Lower leg skin (tissue), 4 donors: ENCODE results near the gene NR5A2. TPM values are rescaled to one million over a fixed set of nuclear protein-coding genes. Genes with fewer than 3 reads are reported as not detected.

Source experiments
- DNase-seq, 2 donors: peaks; one replicate each; pipeline ENCODE4 v3.0.0-alpha.2; 2019; ENCODE audit warnings: low spot score in 2 of 2
- H3K4me3 ChIP-seq: fragments of 200-600 bp; sonication (generic); 2 replicates; pipeline ENCODE4 v1.5.1; 2017; ENCODE audit warnings: mild to moderate bottlenecking, low read depth; ENCODE audit not compliant: poor library complexity, severe bottlenecking
- CTCF ChIP-seq, 3 donors: fragments of 450-650 bp; IDR thresholded peaks; one replicate each; pipeline ENCODE4 v1.5.1; 2016; ENCODE audit warnings: antibody characterized with exemption in 3 of 3, mild to moderate bottlenecking in 3 of 3, moderate library complexity in 2 of 3
- POLR2A ChIP-seq, 2 donors: fragments of 450-650 bp; IDR thresholded peaks; one replicate each; pipeline ENCODE4 v1.6.1; 2016 to 2017; ENCODE audit warnings: antibody characterized with exemption in 2 of 2, mild to moderate bottlenecking in 1 of 2, moderate library complexity in 1 of 2
- WGBS, 2 donors: methylation state at CpG; one replicate each; pipeline ENCODE4 v1.1.5; 2018; 5-methylcytosine and 5-hydroxymethylcytosine counted together
- intact Hi-C: fragments of 100-400 bp; cut with DNase I; formaldehyde crosslinking; loops from one replicate; pipeline ENCODE4 v1.15.0; 2023; ENCODE audit warnings: low total_unique reads
- total RNA-seq, 4 donors: library from RNA; depleted of rRNA; stranded (reverse); fragments of >200 nt; gene quantifications; one replicate each; pipeline ENCODE4 v1.1.0, GENCODE V29; 2016

Gene NR5A2
- total RNA-seq, 4 donors from 2014 or later: 0.59 to 2.4 (median 1.2) TPM

- whole genome bisulfite sequencing, 2 donors: 16 to 21% methylated on average over 11 of the region's 11 CpGs
- H3K4me3 ChIP-seq: no peak overlapping the region
- no peak for DNase-seq
- intact Hi-C loops: no loop called here
- TF ChIP-seq POLR2A (IDR thresholded peaks at IDR 0.05): no peak
- TF ChIP-seq CTCF (IDR thresholded peaks at IDR 0.05): no peak
Measured at GRCh38 chr1:200226268-200226968, 198.9 kb downstream of the NR5A2 start.

GRCh38 chr1:200226969-200227303, 199.4 kb downstream of the NR5A2 start:
- no peak for DNase-seq
- intact Hi-C loops: no loop called here
- 53 to 59% methylated on average over 1 of the region's 1 CpG for WGBS, 2 donors
- no peak overlapping the region for H3K4me3 ChIP-seq
- TF ChIP-seq POLR2A (IDR thresholded peaks at IDR 0.05) (no peak), CTCF (IDR thresholded peaks at IDR 0.05) (no peak)
